HepG2 (cell line): ENCODE measurements around the gene DERL2. TPM values are rescaled to one million over a fixed set of nuclear protein-coding genes. Genes with fewer than 3 reads are reported as not detected.

ENCODE experiments used
- AGO1 ChIP-seq: fragments of 200-400 bp; formaldehyde crosslinking; IDR thresholded peaks from 2 replicates; pipeline ENCODE4 v1.6.1; 2017; ENCODE audit warnings: mild to moderate bottlenecking, low read depth, low read length, moderate library complexity; ENCODE audit not compliant: poor library complexity, severe bottlenecking
- AKNA ChIP-seq: sonication (generic); formaldehyde crosslinking; IDR thresholded peaks from 2 replicates; pipeline ENCODE4 v1.4.0; 2020; ENCODE audit warnings: missing genetic modification reagents, borderline replicate concordance
- BCL6 ChIP-seq: IDR thresholded peaks from 2 replicates; pipeline ENCODE4 v1.6.1; 2016; ENCODE audit warnings: missing genetic modification reagents, missing compliant biosample characterization
- CBFB ChIP-seq: sonication (generic); formaldehyde crosslinking; IDR thresholded peaks from 2 replicates; pipeline ENCODE4 v1.4.0; 2020; ENCODE audit warnings: missing genetic modification reagents
- GLI4 ChIP-seq: sonication (generic); formaldehyde crosslinking; IDR thresholded peaks from 2 replicates; pipeline ENCODE4 v1.5.1; 2020; ENCODE audit warnings: missing genetic modification reagents, mild to moderate bottlenecking, moderate library complexity, borderline replicate concordance
- IRX3 ChIP-seq: sonication (generic); formaldehyde crosslinking; IDR thresholded peaks from 2 replicates; pipeline ENCODE4 v1.8.1; 2023; ENCODE audit warnings: mild to moderate bottlenecking, low read depth, missing genetic modification reagents, borderline replicate concordance
- MTF2 ChIP-seq: sonication (generic); formaldehyde crosslinking; IDR thresholded peaks from 2 replicates; pipeline ENCODE4 v1.5.0; 2020; ENCODE audit warnings: missing genetic modification reagents, borderline replicate concordance
- POLR2AphosphoS5 ChIP-seq: IDR thresholded peaks from 2 replicates; pipeline ENCODE4 v1.6.1; 2012; ENCODE audit warnings: low read depth, low read length
- REPIN1 ChIP-seq: sonication (generic); formaldehyde crosslinking; IDR thresholded peaks from 2 replicates; pipeline ENCODE4 v1.8.0; 2022; ENCODE audit warnings: missing genetic modification reagents, low read depth, mild to moderate bottlenecking, borderline replicate concordance
- RFXAP ChIP-seq: sonication (generic); formaldehyde crosslinking; IDR thresholded peaks from 2 replicates; pipeline ENCODE4 v1.4.0; 2020; ENCODE audit warnings: missing genetic modification reagents, borderline replicate concordance
- SKI ChIP-seq: fragments of 450-650 bp; IDR thresholded peaks from one replicate; pipeline ENCODE4 v1.6.1; 2018; ENCODE audit warnings: mild to moderate bottlenecking; ENCODE audit not compliant: partially characterized antibody
- SNRNP70 ChIP-seq: fragments of 200-400 bp; formaldehyde crosslinking; IDR thresholded peaks from 2 replicates; pipeline ENCODE4 v1.6.1; 2017; ENCODE audit warnings: mild to moderate bottlenecking, low read depth, low read length, moderate library complexity
- SRY ChIP-seq: sonication (generic); formaldehyde crosslinking; IDR thresholded peaks from 2 replicates; pipeline ENCODE4 v1.8.0; 2022; ENCODE audit warnings: mild to moderate bottlenecking, missing genetic modification reagents
- SSRP1 ChIP-seq: IDR thresholded peaks from 2 replicates; pipeline ENCODE4 v1.6.1; 2016; ENCODE audit warnings: control low read depth
- ZIK1 ChIP-seq: sonication (generic); formaldehyde crosslinking; IDR thresholded peaks from 2 replicates; pipeline ENCODE4 v1.5.0; 2020; ENCODE audit warnings: mild to moderate bottlenecking, low read depth, missing genetic modification reagents, borderline replicate concordance
- ZNF263 ChIP-seq: sonication (generic); formaldehyde crosslinking; IDR thresholded peaks from 2 replicates; pipeline ENCODE4 v1.4.0; 2020; ENCODE audit warnings: missing genetic modification reagents
- ZNF30 ChIP-seq: sonication (generic); formaldehyde crosslinking; IDR thresholded peaks from 2 replicates; pipeline ENCODE4 v1.5.0; 2020; ENCODE audit warnings: mild to moderate bottlenecking, missing genetic modification reagents
- ZNF333 ChIP-seq: sonication (generic); formaldehyde crosslinking; IDR thresholded peaks from 2 replicates; pipeline ENCODE4 v1.4.0; 2020; ENCODE audit warnings: mild to moderate bottlenecking, missing genetic modification reagents, borderline replicate concordance
- ZNF580 ChIP-seq: IDR thresholded peaks from 2 replicates; pipeline ENCODE4 v1.6.1; 2016; ENCODE audit warnings: low read depth, borderline replicate concordance
- ZNF589 ChIP-seq: sonication (generic); formaldehyde crosslinking; conservative IDR thresholded peaks from 2 replicates; pipeline ENCODE4 v1.8.0; 2022; ENCODE audit warnings: mild to moderate bottlenecking, moderate library complexity, missing genetic modification reagents
- ZNF839 ChIP-seq: sonication (generic); formaldehyde crosslinking; IDR thresholded peaks from 2 replicates; pipeline ENCODE4 v1.4.0; 2020; ENCODE audit warnings: missing genetic modification reagents, mild to moderate bottlenecking, borderline replicate concordance
- polyA plus RNA-seq, 8 experiments: library from polyadenylated mRNA; depleted of rRNA in 3 of 8; stranded (reverse) in 7 of 8; unstranded in 1 of 8; fragments of >200 nt; fragmentation: Illumina TruSeq in 4 of 8; extraction: Trizol in 4 of 8; gene quantifications; 2 replicates each; pipeline versions ENCODE4 v1.2.1 to v1.2.3, GENCODE V29; 2011 to 2016; ENCODE audit warnings: low read depth in 4 of 8, missing spikeins in 1 of 8, mixed read lengths in 1 of 8; ENCODE audit not compliant: insufficient read depth in 1 of 8
- total RNA-seq, 5 experiments: library from RNA; depleted of rRNA; stranded (reverse); fragments of >200 nt; fragmentation: Illumina TruSeq; extraction: Trizol; gene quantifications; 2 replicates each; pipeline ENCODE4 v1.2.3, GENCODE V29; 2016; ENCODE audit warnings: low read depth in 1 of 5
- TF ChIP-seq, protein P1 (sequence below): sonication (generic); formaldehyde crosslinking; IDR thresholded peaks from 2 replicates; pipeline ENCODE4 v1.5.1; 2020; ENCODE audit warnings: missing genetic modification reagents, mild to moderate bottlenecking, borderline replicate concordance

DERL2 gene
- total and polyA plus RNA-seq, 2 of the 13 experiments (the other 11 are each of a cell fraction or from before 2014, with no cell fraction given): 59.3 to 65.2 TPM

DNA sequence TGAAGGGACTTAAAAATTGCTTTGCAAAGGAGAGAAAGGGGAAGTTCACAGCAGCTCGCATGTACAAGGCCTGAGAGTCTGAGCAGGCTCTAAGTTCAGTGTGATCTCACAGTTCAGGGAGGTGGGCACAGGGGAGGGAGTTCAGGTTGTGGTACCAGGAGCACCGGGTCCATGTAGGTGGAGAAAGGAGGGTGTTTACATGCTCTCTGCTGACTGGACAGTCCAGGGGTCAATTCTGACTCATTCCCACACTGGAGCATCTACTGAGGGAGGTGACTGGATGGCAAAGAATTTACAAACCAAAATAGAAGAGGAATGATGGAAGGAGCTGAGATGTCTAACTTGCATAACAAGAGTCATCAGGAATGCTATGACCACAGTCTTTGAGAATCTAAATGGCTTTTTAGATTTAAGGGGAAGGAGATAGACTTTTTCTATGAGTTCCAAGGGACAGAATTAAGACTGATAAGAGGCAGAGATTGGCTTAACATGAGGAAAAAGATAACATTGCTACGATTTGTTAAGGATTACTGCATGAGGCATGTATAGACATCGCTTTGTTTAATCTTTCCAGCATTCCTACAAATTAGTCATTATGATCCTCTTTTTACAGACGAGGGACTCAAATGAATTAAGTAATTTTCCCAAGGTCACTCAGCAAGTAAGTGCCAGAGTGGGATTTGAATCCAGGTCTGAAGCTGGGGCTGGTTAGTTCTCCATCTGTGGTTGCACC, 30.2 kb upstream of the DERL2 start (continued):
- TF ChIP-seq IRX3 (CRISPR knock-in tag) (no peak), CBFB (no peak), SSRP1 (no peak), BCL6 (CRISPR knock-in tag) (no peak), ZIK1 (CRISPR knock-in tag) (no peak), ZNF580 (no peak), REPIN1 (CRISPR knock-in tag) (no peak), POLR2AphosphoS5 (peak; percentile 59), AKNA (CRISPR knock-in tag) (no peak), ZNF30 (no peak), ZNF333 (CRISPR knock-in tag) (no peak), MTF2 (CRISPR knock-in tag) (no peak), RFXAP (CRISPR knock-in tag) (no peak), SRY (CRISPR knock-in tag) (no peak), SNRNP70 (no peak), SKI (peak; percentile 74), AGO1 (no peak), ZNF263 (CRISPR knock-in tag) (peak; percentile 62; the same call in 1 of the 2 replicates), ZNF839 (no peak), GLI4 (CRISPR knock-in tag) (no peak), ZNF589 (CRISPR knock-in tag) (no peak)
- TF ChIP-seq, protein P1, sequence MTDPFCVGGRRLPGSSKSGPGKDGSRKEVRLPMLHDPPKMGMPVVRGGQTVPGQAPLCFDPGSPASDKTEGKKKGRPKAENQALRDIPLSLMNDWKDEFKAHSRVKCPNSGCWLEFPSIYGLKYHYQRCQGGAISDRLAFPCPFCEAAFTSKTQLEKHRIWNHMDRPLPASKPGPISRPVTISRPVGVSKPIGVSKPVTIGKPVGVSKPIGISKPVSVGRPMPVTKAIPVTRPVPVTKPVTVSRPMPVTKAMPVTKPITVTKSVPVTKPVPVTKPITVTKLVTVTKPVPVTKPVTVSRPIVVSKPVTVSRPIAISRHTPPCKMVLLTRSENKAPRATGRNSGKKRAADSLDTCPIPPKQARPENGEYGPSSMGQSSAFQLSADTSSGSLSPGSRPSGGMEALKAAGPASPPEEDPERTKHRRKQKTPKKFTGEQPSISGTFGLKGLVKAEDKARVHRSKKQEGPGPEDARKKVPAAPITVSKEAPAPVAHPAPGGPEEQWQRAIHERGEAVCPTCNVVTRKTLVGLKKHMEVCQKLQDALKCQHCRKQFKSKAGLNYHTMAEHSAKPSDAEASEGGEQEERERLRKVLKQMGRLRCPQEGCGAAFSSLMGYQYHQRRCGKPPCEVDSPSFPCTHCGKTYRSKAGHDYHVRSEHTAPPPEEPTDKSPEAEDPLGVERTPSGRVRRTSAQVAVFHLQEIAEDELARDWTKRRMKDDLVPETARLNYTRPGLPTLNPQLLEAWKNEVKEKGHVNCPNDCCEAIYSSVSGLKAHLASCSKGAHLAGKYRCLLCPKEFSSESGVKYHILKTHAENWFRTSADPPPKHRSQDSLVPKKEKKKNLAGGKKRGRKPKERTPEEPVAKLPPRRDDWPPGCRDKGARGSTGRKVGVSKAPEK (CRISPR knock-in tag): no peak
